Keratinocyte (primary cell): ENCODE measurements around the gene ADGRL3. TPM values are rescaled to one million over a fixed set of nuclear protein-coding genes. Genes with fewer than 3 reads are reported as not detected.

Experiments used
- DNase-seq: peaks from one replicate; pipeline ENCODE4 v3.0.0-alpha.2; 2011; ENCODE audit warnings: low read depth, missing footprints, low spot score
- FAIRE-seq: peaks from 2 replicates; lab custom pipeline; 2011; peaks lifted over from hg19 to GRCh38; lab: Jason Lieb, UNC
- H2AFZ ChIP-seq: 2 replicates; pipeline ENCODE4 v1.6.0; 2012; ENCODE audit warnings: low read length, control low read depth, inconsistent platforms; ENCODE audit not compliant: control insufficient read depth
- H3K27ac ChIP-seq: 2 replicates; pipeline ENCODE4 v1.5.1; 2011; ENCODE audit warnings: low read length; ENCODE audit not compliant: control insufficient read depth, insufficient read depth
- H3K27me3 ChIP-seq: 3 replicates; pipeline ENCODE4 v1.6.0; 2011; ENCODE audit warnings: low read length; ENCODE audit not compliant: control insufficient read depth, insufficient read depth; ENCODE audit errors: extremely low read depth
- H3K36me3 ChIP-seq, 2 experiments: 2 replicates in 1 of 2; 3 replicates in 1 of 2; pipeline ENCODE4 v1.5.1; 2011; ENCODE audit warnings: low read length in 2 of 2, mild to moderate bottlenecking in 1 of 2; ENCODE audit not compliant: control insufficient read depth in 2 of 2, insufficient read depth in 2 of 2; ENCODE audit errors: extremely low read depth in 1 of 2
- H3K4me1 ChIP-seq: 3 replicates; pipeline ENCODE4 v1.5.1; 2011; ENCODE audit warnings: low read length; ENCODE audit not compliant: control insufficient read depth, insufficient read depth; ENCODE audit errors: extremely low read depth
- H3K4me2 ChIP-seq: 3 replicates; pipeline ENCODE4 v1.6.0; 2011; ENCODE audit warnings: low read depth, low read length; ENCODE audit not compliant: control insufficient read depth, insufficient read depth; ENCODE audit errors: extremely low read depth
- H3K4me3 ChIP-seq, 3 experiments: fragments of 200-600 bp in 1 of 3; sonication (generic) in 1 of 3; 2 replicates in 2 of 3; 3 replicates in 1 of 3; pipeline ENCODE4 v1.5.1; 2011 to 2016; ENCODE audit warnings: low read length in 3 of 3, mild to moderate bottlenecking in 3 of 3, control low read depth in 2 of 3, inconsistent platforms in 1 of 3, low read depth in 1 of 3, mixed read lengths in 1 of 3, mixed run types in 1 of 3, moderate library complexity in 1 of 3; ENCODE audit not compliant: control insufficient read depth in 2 of 3, insufficient read depth in 2 of 3; ENCODE audit errors: extremely low read depth in 1 of 3
- H3K79me2 ChIP-seq: 2 replicates; pipeline ENCODE4 v1.6.0; 2012; ENCODE audit warnings: low read length; ENCODE audit not compliant: control insufficient read depth, insufficient read depth
- H3K9ac ChIP-seq: 3 replicates; pipeline ENCODE4 v1.6.0; 2011; ENCODE audit warnings: low read length; ENCODE audit not compliant: control insufficient read depth, insufficient read depth; ENCODE audit errors: extremely low read depth
- H3K9me1 ChIP-seq: 3 replicates; pipeline ENCODE4 v1.6.0; 2011; ENCODE audit warnings: low read length; ENCODE audit not compliant: control insufficient read depth, insufficient read depth; ENCODE audit errors: extremely low read depth
- H3K9me3 ChIP-seq: 2 replicates; pipeline ENCODE4 v1.5.1; 2012; ENCODE audit warnings: low read depth, low read length; ENCODE audit not compliant: control insufficient read depth
- H4K20me1 ChIP-seq: 3 replicates; pipeline ENCODE4 v1.6.0; 2011; ENCODE audit warnings: low read length; ENCODE audit not compliant: control insufficient read depth, insufficient read depth; ENCODE audit errors: extremely low read depth
- CTCF ChIP-seq, 3 experiments: IDR thresholded peaks in 1 of 3; conservative IDR thresholded peaks in 1 of 3; optimal IDR thresholded peaks in 1 of 3; 2 replicates in 2 of 3; 3 replicates in 1 of 3; pipeline versions ENCODE3 to v1.5.1; 2011; ENCODE audit warnings: low read length in 3 of 3, mild to moderate bottlenecking in 3 of 3, moderate library complexity in 2 of 3, control low read depth in 1 of 3, inconsistent platforms in 1 of 3; ENCODE audit not compliant: insufficient read depth in 2 of 3; ENCODE audit errors: extremely low read depth in 1 of 3
- EZH2 ChIP-seq: IDR thresholded peaks from one replicate; pipeline ENCODE4 v1.6.1; 2012; ENCODE audit warnings: inconsistent platforms, mild to moderate bottlenecking, low read length, moderate library complexity
- dilution Hi-C: fragments of 300-500 bp; cut with MboI; formaldehyde crosslinking; loops from one replicate; pipeline ENCODE4 v1.7.0; 2020; ENCODE audit warnings: low sequenced_read_pairs; ENCODE audit not compliant: extremely low pct_ligation_motif_present
- polyA plus RNA-seq, 5 experiments: library from polyadenylated mRNA; depleted of rRNA in 3 of 5; stranded (reverse) in 3 of 5; stranded (forward) in 1 of 5; unstranded in 1 of 5; fragments of >200 nt; gene quantifications; 1 replicate in 1 of 5; 2 replicates in 3 of 5; 3 replicates in 1 of 5; pipeline versions ENCODE4 v1.2.1 to v1.2.3, GENCODE V29; 2011 to 2012; ENCODE audit warnings: missing spikeins in 2 of 5, low read depth in 1 of 5, low replicate concordance in 1 of 5

The ADGRL3 gene
- polyA plus RNA-seq, 1 donor (not counting 4 experiments of a cell fraction or from before 2014, with no cell fraction given), result 0.18 TPM

- no peak for DNase-seq
- Histone ChIP-seq H3K9me3 (no peaks in the 10 kb centered on the region), H4K20me1 (no peaks in the 10 kb centered on the region), H3K36me3 (no peaks in the 10 kb centered on the region), H3K79me2 (no peaks in the 10 kb centered on the region), H3K4me2 (no peak overlapping the region), H3K9me1 (no peaks in the 10 kb centered on the region), H3K27me3 (no peaks in the 10 kb centered on the region), H3K4me3 (no peak overlapping the region), H3K27ac (no peak overlapping the region), H3K9ac (no peak overlapping the region), H2AFZ (no peak overlapping the region), H3K4me1 (peaks cover 23% of the 10 kb centered on the region)
- dilution Hi-C loops, result no loop called here
- FAIRE-seq, result no peak
- TF ChIP-seq EZH2, result no peak
- TF ChIP-seq CTCF (optimal IDR thresholded peaks at IDR 0.05 in 1 of 3, IDR thresholded peaks at IDR 0.05 in 1 of 3, conservative IDR thresholded peaks at IDR 0.05 in 1 of 3; ENCODE audit: extremely low read depth in 1 of 3, insufficient read depth in 2 of 3, low read length in 3 of 3), result no peak
Observed at GRCh38 chr4:61446941-61447340, 246.8 kb downstream of the ADGRL3 start.

GRCh38 chr4:61447918-61448317, 247.8 kb downstream of the ADGRL3 start:
- Histone ChIP-seq H3K4me2 (no peak overlapping the region), H3K36me3 (no peaks in the 10 kb centered on the region), H3K27ac (no peak overlapping the region), H4K20me1 (no peaks in the 10 kb centered on the region), H2AFZ (no peak overlapping the region), H3K79me2 (no peaks in the 10 kb centered on the region), H3K27me3 (no peaks in the 10 kb centered on the region), H3K9me1 (no peaks in the 10 kb centered on the region), H3K9me3 (no peaks in the 10 kb centered on the region), H3K4me3 (no peak overlapping the region), H3K4me1 (peaks cover 23% of the 10 kb centered on the region), H3K9ac (no peak overlapping the region)
- no peak for DNase-seq
- dilution Hi-C loops, result no loop called here
- FAIRE-seq, result no peak
- TF ChIP-seq EZH2, result no peak
- TF ChIP-seq CTCF (optimal IDR thresholded peaks at IDR 0.05 in 1 of 3, IDR thresholded peaks at IDR 0.05 in 1 of 3, conservative IDR thresholded peaks at IDR 0.05 in 1 of 3; ENCODE audit: extremely low read depth in 1 of 3, insufficient read depth in 2 of 3, low read length in 3 of 3), result no peak
